Activated CD4-positive, alpha-beta T cell treated with anti-CD3 and anti-CD28 coated beads, Interleukin-2, amount 50 U/mL, for 4 hours (primary cell): ENCODE data around the gene MKKS.
"Not testable (repeated sequence)": the region's sequence is repeated elsewhere in the genome, so short reads cannot be mapped to it uniquely, and the experiment has no call there.

Source experiments
- DNase-seq, 2 experiments: peaks; one replicate each; pipeline ENCODE4 v3.0.0-alpha.2; 2020

The MKKS gene

GRCh38 chr20:10411673-10412072, 22.3 kb downstream of the MKKS start:
- no peak for DNase-seq

GRCh38 chr20:10408108-10408813, 25.8 kb downstream of the MKKS start:
- DNase-seq = no peak

- DNase-seq = no peak
Measured at GRCh38 chr20:10404959-10405530, 29.0 kb downstream of the MKKS start.

GRCh38 chr20:10404023-10404628, 29.9 kb downstream of the MKKS start:
- DNase-seq = no peak

GRCh38 chr20:10402938-10403608, 30.9 kb downstream of the MKKS start:
- DNase-seq = no peak

- no peak for DNase-seq
Measured at GRCh38 chr20:10398834-10399369, 35.1 kb downstream of the MKKS start.

GRCh38 chr20:10394752-10395151, 39.3 kb downstream of the MKKS start:
- not testable (repeated sequence) for DNase-seq

- DNase-seq = no peak
Measured at GRCh38 chr20:10390709-10391108, 43.3 kb downstream of the MKKS start.

- DNase-seq = no peak
Measured at GRCh38 chr20:10388597-10388996, 45.4 kb downstream of the MKKS start.

GRCh38 chr20:10387686-10388085, 46.3 kb downstream of the MKKS start:
- no peak for DNase-seq

- no peak for DNase-seq
Measured at GRCh38 chr20:10385850-10386544, 48.0 kb downstream of the MKKS start.

- DNase-seq = no peak
Measured at GRCh38 chr20:10381477-10381876, 52.5 kb downstream of the MKKS start.

GRCh38 chr20:10379761-10380160, 54.3 kb downstream of the MKKS start:
- no peak for DNase-seq

- DNase-seq = no peak
Measured at GRCh38 chr20:10376270-10377075, 57.5 kb downstream of the MKKS start.

GRCh38 chr20:10375191-10375590, 58.8 kb downstream of the MKKS start:
- no peak for DNase-seq

- no peak for DNase-seq
Measured at GRCh38 chr20:10374036-10374435, 60.0 kb downstream of the MKKS start.

GRCh38 chr20:10371467-10371866, 62.6 kb downstream of the MKKS start:
- DNase-seq = no peak

GRCh38 chr20:10370091-10370887, 63.7 kb downstream of the MKKS start:
- DNase-seq = no peak

GRCh38 chr20:10369723-10370090, 64.3 kb downstream of the MKKS start:
- no peak for DNase-seq

- no peak for DNase-seq
Measured at GRCh38 chr20:10368702-10369041, 65.3 kb downstream of the MKKS start.

- no peak for DNase-seq
Measured at GRCh38 chr20:10367943-10368701, 65.9 kb downstream of the MKKS start.
